LNCAP (cell line): ENCODE measurements around the gene TMEM119.

Experiments used
- TF ChIP-seq, protein P1 (sequence below): fragments of 450-650 bp; IDR thresholded peaks from 2 replicates; pipeline ENCODE4 v1.5.1; 2017; ENCODE audit warnings: mild to moderate bottlenecking

The TMEM119 gene

DNA sequence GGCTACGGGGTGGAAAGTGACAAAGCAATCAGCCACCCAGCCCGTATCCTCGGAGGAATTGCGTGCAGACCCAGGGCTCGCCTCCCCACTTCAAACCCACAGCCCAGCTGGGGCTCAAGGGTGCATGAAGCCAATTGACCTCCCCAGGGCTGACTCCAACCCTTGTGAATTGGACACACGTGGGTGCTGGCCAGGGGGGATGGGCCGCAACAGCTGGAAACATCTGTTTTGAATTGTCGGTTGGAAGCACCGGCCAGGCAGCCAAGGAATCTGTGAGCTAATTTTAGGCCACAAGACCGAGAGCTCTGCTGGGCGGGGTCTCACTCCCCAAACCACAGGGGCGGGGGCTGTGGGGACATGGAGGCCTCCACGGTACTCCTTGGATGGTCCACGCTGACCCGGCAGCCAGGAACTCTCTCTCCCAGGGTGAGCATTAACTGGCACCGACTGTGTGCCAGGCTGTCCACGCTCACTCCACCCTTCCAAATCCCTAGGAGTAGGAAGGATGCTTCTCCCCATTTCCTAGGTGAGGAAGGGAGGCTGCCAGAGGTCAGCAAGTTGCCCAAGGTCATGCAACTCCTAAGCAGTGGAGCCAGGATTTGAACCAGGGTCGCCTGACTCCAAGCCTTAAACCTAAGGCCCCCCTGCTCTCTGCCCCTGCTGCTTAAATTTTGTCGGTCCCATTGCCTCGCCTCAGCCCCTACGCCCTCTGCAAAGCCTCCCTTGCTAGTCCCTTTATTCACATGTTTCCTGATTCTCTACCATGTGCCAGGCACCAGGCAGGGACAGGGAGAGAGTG, 11.9 kb upstream of the TMEM119 start:
- TF ChIP-seq, protein P1, sequence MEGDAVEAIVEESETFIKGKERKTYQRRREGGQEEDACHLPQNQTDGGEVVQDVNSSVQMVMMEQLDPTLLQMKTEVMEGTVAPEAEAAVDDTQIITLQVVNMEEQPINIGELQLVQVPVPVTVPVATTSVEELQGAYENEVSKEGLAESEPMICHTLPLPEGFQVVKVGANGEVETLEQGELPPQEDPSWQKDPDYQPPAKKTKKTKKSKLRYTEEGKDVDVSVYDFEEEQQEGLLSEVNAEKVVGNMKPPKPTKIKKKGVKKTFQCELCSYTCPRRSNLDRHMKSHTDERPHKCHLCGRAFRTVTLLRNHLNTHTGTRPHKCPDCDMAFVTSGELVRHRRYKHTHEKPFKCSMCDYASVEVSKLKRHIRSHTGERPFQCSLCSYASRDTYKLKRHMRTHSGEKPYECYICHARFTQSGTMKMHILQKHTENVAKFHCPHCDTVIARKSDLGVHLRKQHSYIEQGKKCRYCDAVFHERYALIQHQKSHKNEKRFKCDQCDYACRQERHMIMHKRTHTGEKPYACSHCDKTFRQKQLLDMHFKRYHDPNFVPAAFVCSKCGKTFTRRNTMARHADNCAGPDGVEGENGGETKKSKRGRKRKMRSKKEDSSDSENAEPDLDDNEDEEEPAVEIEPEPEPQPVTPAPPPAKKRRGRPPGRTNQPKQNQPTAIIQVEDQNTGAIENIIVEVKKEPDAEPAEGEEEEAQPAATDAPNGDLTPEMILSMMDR: no peak

DNA sequence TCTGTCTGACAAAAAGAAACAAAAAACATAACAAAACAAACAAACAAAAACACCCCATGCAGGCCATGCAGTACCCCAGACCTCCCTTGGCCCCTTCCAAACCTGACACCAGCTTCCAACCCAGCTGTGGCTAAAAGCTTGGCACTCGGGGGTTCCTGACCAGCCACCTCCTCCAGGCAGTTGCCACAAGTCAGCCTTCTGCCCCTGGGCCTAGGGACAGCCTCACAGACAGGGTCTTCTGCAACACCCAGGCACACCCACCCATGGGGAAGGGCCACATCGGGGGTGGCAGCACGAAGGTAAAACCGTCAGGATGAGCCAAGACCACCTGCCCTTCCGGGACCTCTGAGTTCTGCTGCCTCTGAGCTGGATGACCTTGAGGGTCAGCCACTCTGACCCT, 10.7 kb upstream of the TMEM119 start:
- TF ChIP-seq, protein P1: no peak

DNA sequence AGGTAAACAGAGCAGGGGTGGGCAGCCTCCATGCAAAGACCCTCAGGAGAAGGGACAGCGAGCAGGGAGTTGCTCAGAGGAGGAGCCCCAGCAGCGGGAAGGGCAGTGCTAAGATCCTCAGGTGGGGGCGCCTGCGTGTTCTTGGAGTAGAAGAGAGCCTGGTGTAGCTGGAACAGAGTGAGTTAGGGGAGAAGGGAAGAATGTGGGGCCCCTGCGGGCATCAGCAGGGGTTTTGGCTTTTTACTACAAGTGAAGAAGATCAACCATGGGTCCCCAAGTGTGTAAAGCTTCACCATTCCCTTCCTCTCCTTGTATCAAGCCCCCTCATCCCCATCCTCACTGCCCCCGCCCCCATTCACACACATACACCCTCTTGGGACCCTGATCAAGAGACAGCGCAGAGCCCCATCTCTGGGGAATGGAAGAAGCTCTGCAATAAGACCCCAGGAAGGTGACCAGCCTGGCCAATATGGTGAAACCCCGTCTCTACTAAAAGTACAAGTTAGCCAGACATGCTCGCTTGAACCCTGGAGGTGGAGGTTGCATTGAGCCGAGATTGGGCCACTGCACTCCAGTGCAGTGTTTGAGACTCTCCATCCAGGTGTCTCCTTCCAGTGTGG, 10.2 kb upstream of the TMEM119 start:
- TF ChIP-seq, protein P1: no peak

DNA sequence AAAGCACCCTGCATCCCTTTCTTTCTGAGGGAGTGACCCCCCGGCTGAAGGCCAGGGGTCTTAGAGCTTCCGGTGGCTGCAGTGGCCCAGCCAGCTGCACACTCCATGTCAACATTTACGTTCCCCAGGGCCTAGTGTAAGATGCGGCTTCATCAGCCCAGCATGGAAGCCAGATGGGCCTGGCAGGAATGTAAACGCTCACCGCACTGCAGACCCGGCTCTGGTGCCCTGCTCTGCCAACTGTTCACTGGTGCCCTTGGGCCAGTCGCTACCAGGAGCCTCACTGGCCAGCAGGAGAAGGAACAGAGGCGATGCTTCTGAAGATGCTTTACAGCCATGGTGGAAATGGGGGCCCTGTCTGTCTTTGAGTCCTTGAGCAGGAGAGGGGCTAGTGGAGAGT, 8.6 kb upstream of the TMEM119 start:
- TF ChIP-seq, protein P1: no peak

DNA sequence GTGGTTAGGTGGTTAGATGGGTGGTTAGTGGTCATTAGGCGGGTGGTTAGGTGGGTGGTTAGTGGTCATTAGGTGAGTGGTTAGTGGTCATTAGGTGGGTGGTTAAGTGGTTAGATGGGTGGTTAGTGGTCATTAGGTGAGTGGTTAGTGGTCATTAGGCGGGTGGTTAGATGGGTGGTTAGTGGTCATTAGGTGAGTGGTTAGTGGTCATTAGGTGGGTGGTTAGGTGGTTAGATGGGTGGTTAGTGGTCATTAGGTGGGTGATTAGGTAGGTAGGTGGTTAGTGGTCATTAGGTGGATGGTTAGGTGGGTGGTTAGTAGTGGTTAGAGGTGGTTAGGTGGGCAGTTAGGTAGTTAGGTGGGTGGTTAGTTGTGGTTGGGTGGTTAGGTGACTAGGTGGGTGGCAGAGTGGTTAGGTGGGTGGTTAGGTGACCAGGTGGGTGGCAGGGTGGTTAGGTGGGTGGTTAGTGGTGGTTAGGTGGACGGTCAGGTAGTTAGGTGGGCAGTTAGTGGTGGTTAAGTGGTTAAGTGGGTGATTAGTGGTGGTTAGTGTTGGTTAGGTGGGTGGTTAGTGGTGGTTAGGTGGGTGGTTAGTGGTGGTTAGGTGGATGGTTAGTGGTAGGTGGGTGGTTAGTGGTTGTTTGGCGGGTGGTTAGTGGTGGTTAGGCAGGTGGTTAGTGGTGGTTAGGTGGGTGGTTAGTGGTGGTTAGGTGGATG, 8.0 kb upstream of the TMEM119 start:
- TF ChIP-seq, protein P1: no peak

DNA sequence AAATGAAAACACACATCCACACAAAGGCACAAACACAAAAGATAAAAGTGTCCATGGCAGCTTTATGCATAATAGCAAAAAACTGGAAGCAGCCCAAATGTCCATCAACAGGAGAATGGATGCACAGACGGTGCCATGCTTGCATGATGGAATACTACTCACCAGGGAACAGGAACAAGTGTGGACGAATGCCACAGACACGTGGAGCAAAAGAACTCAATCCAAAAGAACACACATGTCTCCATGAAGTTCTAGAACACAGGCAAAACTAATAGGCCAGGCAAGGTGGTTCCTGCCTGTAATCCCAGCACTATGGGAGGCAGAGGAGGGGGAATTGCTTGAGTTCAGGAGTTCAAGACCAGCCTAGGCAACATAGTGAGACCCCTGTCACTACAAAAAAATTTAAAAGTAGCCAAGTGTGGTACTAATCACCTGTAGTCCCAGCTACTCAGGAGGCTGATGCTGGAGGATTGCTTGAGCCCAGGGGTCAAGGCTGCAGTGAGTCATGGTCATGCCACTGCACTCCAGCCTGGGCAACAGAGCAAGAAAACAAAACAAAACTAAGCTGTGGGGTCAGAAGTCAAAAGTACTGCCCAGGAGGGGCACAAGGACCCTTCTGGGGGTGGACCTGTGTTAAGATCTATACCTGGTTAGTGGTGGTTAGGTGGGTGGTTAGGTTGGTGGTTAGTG, 7.3 kb upstream of the TMEM119 start:
- TF ChIP-seq, protein P1: no peak

DNA sequence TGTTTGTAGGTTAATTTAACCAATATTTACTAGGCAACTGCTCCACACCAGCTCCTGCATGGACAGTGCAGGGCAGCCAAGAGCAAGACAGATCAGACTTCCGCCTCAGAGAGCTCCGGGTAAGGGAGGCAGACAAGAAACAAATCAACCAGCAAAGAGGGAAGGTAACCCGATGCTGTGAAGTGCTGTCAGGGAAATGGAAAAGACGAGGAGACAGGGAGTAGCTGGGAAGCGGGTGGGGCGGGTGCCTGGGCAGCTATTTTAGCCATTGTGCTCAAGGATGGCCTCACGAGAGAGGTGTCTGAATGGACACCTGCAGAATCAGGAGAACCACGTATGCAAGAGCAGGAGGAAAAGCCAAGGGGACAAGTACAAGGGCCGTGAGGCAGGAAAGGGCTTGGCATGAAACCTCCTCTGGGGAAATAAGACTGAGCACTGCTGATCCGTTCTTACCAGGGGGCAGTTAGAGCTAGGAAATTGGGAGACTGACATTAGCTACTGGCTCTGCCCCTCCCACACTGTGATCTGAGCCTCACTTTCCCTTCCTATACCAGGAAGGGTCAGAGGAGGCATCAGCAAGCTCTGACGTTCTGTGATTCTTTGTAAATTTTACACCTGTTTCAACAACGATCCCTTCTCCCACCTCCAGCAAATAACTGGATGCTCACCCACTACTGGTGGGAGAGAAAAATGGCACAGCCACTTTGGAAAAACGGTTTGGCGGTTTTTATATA, 6.5 kb upstream of the TMEM119 start:
- TF ChIP-seq, protein P1: no peak
